ENCODE results near the gene CADPS2.

- TF ChIP-seq, protein P1, sequence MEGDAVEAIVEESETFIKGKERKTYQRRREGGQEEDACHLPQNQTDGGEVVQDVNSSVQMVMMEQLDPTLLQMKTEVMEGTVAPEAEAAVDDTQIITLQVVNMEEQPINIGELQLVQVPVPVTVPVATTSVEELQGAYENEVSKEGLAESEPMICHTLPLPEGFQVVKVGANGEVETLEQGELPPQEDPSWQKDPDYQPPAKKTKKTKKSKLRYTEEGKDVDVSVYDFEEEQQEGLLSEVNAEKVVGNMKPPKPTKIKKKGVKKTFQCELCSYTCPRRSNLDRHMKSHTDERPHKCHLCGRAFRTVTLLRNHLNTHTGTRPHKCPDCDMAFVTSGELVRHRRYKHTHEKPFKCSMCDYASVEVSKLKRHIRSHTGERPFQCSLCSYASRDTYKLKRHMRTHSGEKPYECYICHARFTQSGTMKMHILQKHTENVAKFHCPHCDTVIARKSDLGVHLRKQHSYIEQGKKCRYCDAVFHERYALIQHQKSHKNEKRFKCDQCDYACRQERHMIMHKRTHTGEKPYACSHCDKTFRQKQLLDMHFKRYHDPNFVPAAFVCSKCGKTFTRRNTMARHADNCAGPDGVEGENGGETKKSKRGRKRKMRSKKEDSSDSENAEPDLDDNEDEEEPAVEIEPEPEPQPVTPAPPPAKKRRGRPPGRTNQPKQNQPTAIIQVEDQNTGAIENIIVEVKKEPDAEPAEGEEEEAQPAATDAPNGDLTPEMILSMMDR (IDR thresholded peaks at IDR 0.05): no peak
- TF ChIP-seq, protein P2, sequence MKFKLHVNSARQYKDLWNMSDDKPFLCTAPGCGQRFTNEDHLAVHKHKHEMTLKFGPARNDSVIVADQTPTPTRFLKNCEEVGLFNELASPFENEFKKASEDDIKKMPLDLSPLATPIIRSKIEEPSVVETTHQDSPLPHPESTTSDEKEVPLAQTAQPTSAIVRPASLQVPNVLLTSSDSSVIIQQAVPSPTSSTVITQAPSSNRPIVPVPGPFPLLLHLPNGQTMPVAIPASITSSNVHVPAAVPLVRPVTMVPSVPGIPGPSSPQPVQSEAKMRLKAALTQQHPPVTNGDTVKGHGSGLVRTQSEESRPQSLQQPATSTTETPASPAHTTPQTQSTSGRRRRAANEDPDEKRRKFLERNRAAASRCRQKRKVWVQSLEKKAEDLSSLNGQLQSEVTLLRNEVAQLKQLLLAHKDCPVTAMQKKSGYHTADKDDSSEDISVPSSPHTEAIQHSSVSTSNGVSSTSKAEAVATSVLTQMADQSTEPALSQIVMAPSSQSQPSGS (CRISPR knock-in tag; IDR thresholded peaks at IDR 0.05; ENCODE audit: borderline replicate concordance, low read depth): no peak
Measured at GRCh38 chr7:122673951-122674350, 212.3 kb downstream of the CADPS2 start.

All from WTC11 (cell line).